HL-60 (cell line): ENCODE results near the gene PCID2.

Experiments used
- DNase-seq, 2 experiments: peaks; one replicate each; pipeline ENCODE4 v3.0.0-alpha.2; 2010 to 2020; ENCODE audit warnings: low read depth in 1 of 2, low spot score in 1 of 2
- H3K27ac ChIP-seq: fragments of 250-450 bp; sonication (Bioruptor Pico); replicated peaks from 2 replicates; pipeline ENCODE4 v1.5.1; 2020; ENCODE audit warnings: mild to moderate bottlenecking, moderate library complexity
- H3K27me3 ChIP-seq: fragments of 250-450 bp; sonication (Bioruptor Pico); 2 replicates; pipeline ENCODE4 v1.5.1; 2021; ENCODE audit warnings: mild to moderate bottlenecking, moderate library complexity; ENCODE audit not compliant: insufficient read depth, poor library complexity, severe bottlenecking
- H3K4me3 ChIP-seq: replicated peaks from 2 replicates; pipeline ENCODE4 v1.5.1; 2011; ENCODE audit warnings: mild to moderate bottlenecking, control low read depth, low read length; ENCODE audit not compliant: insufficient read depth
- GABPA ChIP-seq: IDR thresholded peaks from 2 replicates; pipeline ENCODE4 v1.6.1; 2012; ENCODE audit warnings: low read depth
- POLR2AphosphoS5 ChIP-seq: IDR thresholded peaks from 2 replicates; pipeline ENCODE4 v1.6.1; 2012; ENCODE audit warnings: low read depth
- REST ChIP-seq: IDR thresholded peaks from 2 replicates; pipeline ENCODE4 v1.6.1; 2012; ENCODE audit warnings: low read depth; ENCODE audit not compliant: insufficient replicate concordance
- SPI1 ChIP-seq: IDR thresholded peaks from 2 replicates; pipeline ENCODE4 v1.6.1; 2012; ENCODE audit warnings: low read depth, mild to moderate bottlenecking, borderline replicate concordance
- TF ChIP-seq, protein P1 (sequence below): IDR thresholded peaks from one replicate; pipeline ENCODE4 v1.5.1; 2011; ENCODE audit warnings: low read length, control low read depth, inconsistent platforms; ENCODE audit not compliant: insufficient read depth

Gene PCID2

DNA sequence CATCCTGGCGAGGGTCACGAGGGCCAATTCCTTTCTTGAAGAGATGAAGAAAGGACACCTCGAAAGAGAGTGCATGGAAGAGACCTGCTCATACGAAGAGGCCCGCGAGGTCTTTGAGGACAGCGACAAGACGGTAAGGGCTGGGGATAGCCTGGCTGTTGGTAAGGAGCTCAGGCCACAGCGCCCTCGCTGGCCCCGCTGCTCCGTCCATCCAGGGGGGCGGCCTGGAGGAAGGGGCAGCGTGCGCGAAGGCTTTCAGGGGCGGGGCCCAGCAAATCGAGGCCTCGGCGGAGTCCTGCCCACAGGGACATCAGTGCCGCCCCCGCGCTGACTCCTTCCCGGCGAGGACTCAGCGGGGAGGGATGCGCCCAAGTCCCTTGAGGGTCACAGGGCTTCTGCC, 79.0 kb downstream of the PCID2 start:
- no peak overlapping the region for H3K27ac ChIP-seq
- H3K4me3 ChIP-seq = no peak overlapping the region
- TF ChIP-seq REST (no peak), GABPA (no peak), SPI1 (no peak), POLR2AphosphoS5 (no peak)
- TF ChIP-seq, protein P1, sequence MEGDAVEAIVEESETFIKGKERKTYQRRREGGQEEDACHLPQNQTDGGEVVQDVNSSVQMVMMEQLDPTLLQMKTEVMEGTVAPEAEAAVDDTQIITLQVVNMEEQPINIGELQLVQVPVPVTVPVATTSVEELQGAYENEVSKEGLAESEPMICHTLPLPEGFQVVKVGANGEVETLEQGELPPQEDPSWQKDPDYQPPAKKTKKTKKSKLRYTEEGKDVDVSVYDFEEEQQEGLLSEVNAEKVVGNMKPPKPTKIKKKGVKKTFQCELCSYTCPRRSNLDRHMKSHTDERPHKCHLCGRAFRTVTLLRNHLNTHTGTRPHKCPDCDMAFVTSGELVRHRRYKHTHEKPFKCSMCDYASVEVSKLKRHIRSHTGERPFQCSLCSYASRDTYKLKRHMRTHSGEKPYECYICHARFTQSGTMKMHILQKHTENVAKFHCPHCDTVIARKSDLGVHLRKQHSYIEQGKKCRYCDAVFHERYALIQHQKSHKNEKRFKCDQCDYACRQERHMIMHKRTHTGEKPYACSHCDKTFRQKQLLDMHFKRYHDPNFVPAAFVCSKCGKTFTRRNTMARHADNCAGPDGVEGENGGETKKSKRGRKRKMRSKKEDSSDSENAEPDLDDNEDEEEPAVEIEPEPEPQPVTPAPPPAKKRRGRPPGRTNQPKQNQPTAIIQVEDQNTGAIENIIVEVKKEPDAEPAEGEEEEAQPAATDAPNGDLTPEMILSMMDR = no peak
- no peak for DNase-seq
- H3K27me3 ChIP-seq = peaks cover 8% of the 10 kb centered on the region
